DOHH2 (cell line): ENCODE data around the gene FOXI1.

Source experiments
- H3F3A ChIP-seq: fragments of 200-600 bp; sonication (generic), shearing (Covaris generic); 2 replicates; pipeline ENCODE4 v1.6.0; 2016; ENCODE audit warnings: antibody characterized with exemption, mild to moderate bottlenecking; ENCODE audit not compliant: control insufficient read depth, insufficient read depth
- H3K27ac ChIP-seq: fragments of 200-600 bp; sonication (generic); 2 replicates; pipeline ENCODE4 v1.5.1; 2014; ENCODE audit warnings: low read depth, mild to moderate bottlenecking, low read length, moderate library complexity
- H3K27me3 ChIP-seq: fragments of 200-600 bp; sonication (generic); 2 replicates; pipeline ENCODE4 v1.6.1; 2014; ENCODE audit warnings: mild to moderate bottlenecking, low read length, mixed read lengths; ENCODE audit not compliant: control insufficient read depth
- H3K36me3 ChIP-seq: fragments of 200-600 bp; sonication (generic); 2 replicates; pipeline ENCODE4 v1.6.1; 2014; ENCODE audit warnings: mild to moderate bottlenecking, low read length, moderate library complexity, mixed read lengths; ENCODE audit not compliant: control insufficient read depth
- H3K4me1 ChIP-seq: fragments of 200-600 bp; sonication (generic); 2 replicates; pipeline ENCODE4 v1.6.1; 2014; ENCODE audit warnings: mild to moderate bottlenecking, low read length, mixed read lengths; ENCODE audit not compliant: control insufficient read depth
- H3K4me2 ChIP-seq: fragments of 200-600 bp; sonication (generic); 2 replicates; pipeline ENCODE4 v1.6.0; 2014; ENCODE audit warnings: mild to moderate bottlenecking, low read length, moderate library complexity
- H3K4me3 ChIP-seq: fragments of 200-600 bp; sonication (generic); 2 replicates; pipeline ENCODE4 v1.5.1; 2014; ENCODE audit warnings: mild to moderate bottlenecking, low read length, mixed read lengths
- H3K79me2 ChIP-seq: fragments of 200-600 bp; sonication (generic); 2 replicates; pipeline ENCODE4 v1.6.1; 2014; ENCODE audit warnings: mild to moderate bottlenecking, low read length, mixed read lengths; ENCODE audit not compliant: control insufficient read depth
- H3K9me2 ChIP-seq: fragments of 200-600 bp; sonication (generic); replicated peaks from 2 replicates; pipeline ENCODE4 v1.6.1; 2014; ENCODE audit warnings: mild to moderate bottlenecking, low read length, mixed read lengths; ENCODE audit not compliant: control insufficient read depth
- H3K9me3 ChIP-seq: fragments of 200-600 bp; sonication (generic); 2 replicates; pipeline ENCODE4 v1.6.1; 2014; ENCODE audit warnings: antibody characterized with exemption, low read length, mixed read lengths; ENCODE audit not compliant: control insufficient read depth, insufficient read depth
- H4K20me1 ChIP-seq: fragments of 200-600 bp; sonication (generic); 2 replicates; pipeline ENCODE4 v1.6.0; 2014; ENCODE audit warnings: low read depth, mild to moderate bottlenecking, antibody characterized with exemption, low read length, moderate library complexity; ENCODE audit not compliant: control insufficient read depth, insufficient read depth
- CTCF ChIP-seq: fragments of 200-600 bp; sonication (generic); IDR thresholded peaks from one replicate; pipeline ENCODE4 v1.5.1; 2014; ENCODE audit warnings: antibody characterized with exemption, mild to moderate bottlenecking, low read depth, low read length; ENCODE audit not compliant: poor library complexity, severe bottlenecking
- EZH2phosphoT487 ChIP-seq: fragments of 200-600 bp; sonication (generic); IDR thresholded peaks from 2 replicates; pipeline ENCODE4 v1.6.1; 2017; ENCODE audit warnings: borderline replicate concordance, mild to moderate bottlenecking, antibody characterized with exemption, low read length, moderate library complexity, mixed read lengths

FOXI1 gene

DNA sequence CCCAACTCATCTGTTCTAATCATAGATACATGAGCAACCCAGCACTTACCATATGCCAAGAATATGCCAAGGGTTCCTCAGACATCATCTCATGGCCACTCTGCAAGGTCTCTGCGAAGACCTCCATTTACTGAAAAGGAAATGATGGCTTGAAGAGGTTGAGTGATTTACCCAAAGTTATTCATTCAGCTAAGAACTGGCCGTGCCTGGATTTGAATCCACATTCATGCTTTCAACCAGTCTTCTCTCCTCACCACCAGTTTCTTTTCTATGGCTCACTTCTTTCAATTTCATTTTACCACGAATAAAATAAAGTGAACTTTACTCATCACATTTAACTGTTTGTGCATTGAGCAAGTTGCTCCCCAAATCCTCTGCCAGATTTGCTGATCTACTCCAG, 27.2 kb upstream of the FOXI1 start:
- Histone ChIP-seq H3K4me1 (no peaks in the 10 kb centered on the region), H3K27ac (no peak overlapping the region), H3K4me3 (no peak overlapping the region), H3K79me2 (no peaks in the 10 kb centered on the region), H3K36me3 (peaks cover 88% of the 10 kb centered on the region), H3K27me3 (no peaks in the 10 kb centered on the region), H3F3A (no peaks in the 10 kb centered on the region), H3K9me3 (no peaks in the 10 kb centered on the region), H4K20me1 (no peaks in the 10 kb centered on the region), H3K4me2 (no peak overlapping the region), H3K9me2 (no peaks in the 10 kb centered on the region)
- TF ChIP-seq CTCF (no peak), EZH2phosphoT487 (no peak)

DNA sequence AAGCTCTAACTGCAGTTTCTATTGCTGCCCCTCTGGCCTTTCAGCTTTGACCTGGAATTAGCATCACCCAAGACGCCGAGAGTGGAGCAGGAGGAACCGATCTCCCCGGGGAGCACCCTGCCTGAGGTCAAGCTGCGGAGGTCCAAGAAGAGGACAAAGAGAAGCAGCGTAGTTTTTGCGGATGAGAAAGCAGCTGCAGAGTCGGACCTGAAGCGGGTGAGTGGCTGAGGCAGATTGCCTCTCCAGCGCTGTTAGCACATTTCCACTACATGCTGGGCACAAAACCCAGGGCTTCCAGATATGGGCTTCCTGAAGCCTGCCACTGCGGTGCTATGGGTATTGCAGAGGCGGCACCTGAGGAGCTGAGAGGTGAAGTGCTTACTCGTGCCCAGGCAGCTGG, 26.8 kb upstream of the FOXI1 start:
- no peak overlapping the region for H3K4me3 ChIP-seq
- no peaks in the 10 kb centered on the region for H4K20me1 ChIP-seq
- H3K36me3 ChIP-seq = peaks cover 92% of the 10 kb centered on the region
- no peak overlapping the region for H3K27ac ChIP-seq
- H3K4me1 ChIP-seq = no peaks in the 10 kb centered on the region
- no peak overlapping the region for H3K4me2 ChIP-seq
- H3K79me2 ChIP-seq = no peaks in the 10 kb centered on the region
- H3K9me2 ChIP-seq = no peaks in the 10 kb centered on the region
- TF ChIP-seq EZH2phosphoT487 (no peak), CTCF (no peak)
- H3K9me3 ChIP-seq = no peaks in the 10 kb centered on the region
- no peaks in the 10 kb centered on the region for H3K27me3 ChIP-seq
- no peaks in the 10 kb centered on the region for H3F3A ChIP-seq

GRCh38 chr5:170080217-170080616, 25.5 kb upstream of the FOXI1 start:
- Histone ChIP-seq H3K27me3 (no peaks in the 10 kb centered on the region), H3K36me3 (peaks cover 93% of the 10 kb centered on the region)

More at GRCh38 chr5:170080217-170080616, 25.5 kb upstream of the FOXI1 start:
- H3K4me3 ChIP-seq = no peak overlapping the region
- H3K4me1 ChIP-seq = no peaks in the 10 kb centered on the region
- no peak overlapping the region for H3K27ac ChIP-seq
- H4K20me1 ChIP-seq = no peaks in the 10 kb centered on the region
- H3K79me2 ChIP-seq = no peaks in the 10 kb centered on the region
- no peaks in the 10 kb centered on the region for H3K9me3 ChIP-seq
- no peaks in the 10 kb centered on the region for H3F3A ChIP-seq
- H3K4me2 ChIP-seq = no peak overlapping the region
- no peaks in the 10 kb centered on the region for H3K9me2 ChIP-seq
- no peak for TF ChIP-seq CTCF
